Hypothalamus (tissue), 51 donors: ENCODE measurements around the gene COA8.

Source experiments
- DNase-seq, 51 donors: peaks; one replicate each; lab custom pipeline; 2025; lab: John Stamatoyannopoulos, UW

The COA8 gene

DNA sequence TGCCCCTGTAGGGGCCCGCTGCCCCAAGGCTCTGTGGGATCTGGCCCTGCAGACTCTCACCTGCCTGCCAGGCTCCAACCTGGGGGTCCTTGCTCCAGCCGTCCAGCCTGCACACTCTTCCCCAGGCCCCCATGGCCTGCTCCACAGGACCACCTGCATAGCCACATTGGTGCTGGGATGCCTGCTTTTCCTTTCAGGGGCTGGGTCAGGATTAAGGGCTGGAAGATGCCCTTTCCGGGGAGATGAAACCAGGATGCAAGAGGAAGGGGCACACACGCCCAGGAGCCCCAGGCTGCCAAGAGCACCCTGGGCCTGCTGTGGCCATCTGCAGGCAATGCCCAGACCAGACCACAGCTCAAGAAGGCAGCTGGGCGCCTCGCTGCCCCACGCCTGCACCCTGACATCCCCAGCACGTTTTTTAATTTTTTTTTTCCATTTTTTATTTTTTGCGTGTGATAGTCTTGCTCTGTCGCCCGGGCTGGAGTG is 15.3 kb upstream of the COA8 start:
- DNase-seq, result no peak

DNA sequence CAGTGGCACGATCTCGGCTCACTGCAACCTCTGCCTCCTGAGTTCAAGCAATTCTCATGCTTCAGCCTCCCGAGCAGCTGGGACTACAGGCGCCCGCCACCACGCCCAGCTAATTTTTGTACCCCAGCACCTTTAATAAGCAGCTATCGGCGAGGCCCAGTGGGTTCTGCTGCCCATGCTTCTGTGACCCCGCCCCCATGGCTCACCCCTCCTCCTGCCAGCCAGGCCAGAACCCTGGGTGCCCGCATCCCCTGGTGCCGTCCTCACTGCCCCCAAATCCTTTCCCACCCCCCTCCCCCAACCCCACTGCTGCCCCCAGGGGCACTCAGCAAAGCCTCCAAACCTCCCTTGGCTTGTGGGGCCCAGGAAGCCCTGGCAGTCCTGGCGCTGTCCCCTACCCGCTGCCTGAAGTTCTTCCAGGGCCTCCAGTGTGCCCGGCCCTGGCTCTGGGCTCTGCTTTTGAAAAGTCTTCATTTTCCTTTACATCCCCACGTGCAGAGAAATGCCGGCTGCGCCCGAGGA is 14.8 kb upstream of the COA8 start:
- no peak for DNase-seq

DNA sequence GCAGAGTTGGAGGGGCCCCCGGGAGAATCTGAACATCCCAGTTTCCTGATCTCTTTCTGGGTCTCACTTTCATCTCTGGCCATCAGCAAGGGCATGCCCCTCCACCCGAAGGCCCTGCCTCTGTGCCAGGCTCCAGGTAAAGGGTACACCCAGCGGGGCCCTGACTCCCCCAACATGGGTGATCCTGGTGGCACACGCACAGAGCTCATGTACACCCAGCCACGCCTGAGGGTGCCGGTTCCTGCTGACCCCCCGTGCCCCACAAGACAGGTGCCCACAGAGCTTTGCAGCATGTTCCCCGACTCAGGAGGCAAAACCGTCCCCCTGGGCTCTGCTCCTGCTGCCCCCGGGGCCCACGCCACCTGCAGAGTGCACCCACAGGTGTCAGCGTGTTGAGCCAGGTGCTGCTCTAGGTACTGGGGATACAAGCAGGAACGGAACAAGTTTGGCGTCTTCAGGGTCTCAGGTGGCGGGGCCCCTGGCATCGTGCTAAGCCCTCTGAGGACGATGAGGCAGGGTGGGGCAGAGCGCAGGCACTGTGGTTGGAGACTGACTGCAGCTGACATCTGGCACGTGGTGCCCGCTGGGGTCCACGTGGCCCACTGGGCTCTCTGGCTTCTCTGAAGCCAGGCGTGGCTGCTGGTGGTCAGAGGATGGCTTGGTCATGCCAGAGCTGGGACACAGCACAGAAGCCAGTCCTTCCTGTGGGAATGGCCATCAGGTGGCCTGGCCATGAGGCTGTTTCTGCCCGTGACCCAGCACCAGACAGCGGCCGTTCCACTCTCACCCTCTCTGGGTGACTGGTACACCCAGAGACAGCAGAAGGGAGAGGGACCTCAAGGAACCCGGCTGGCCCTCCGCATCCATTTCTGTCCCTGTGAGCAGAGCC is 14.1 kb upstream of the COA8 start:
- peak in 19 of 51 donors; percentile 27 to 82 (median 55) for DNase-seq

DNA sequence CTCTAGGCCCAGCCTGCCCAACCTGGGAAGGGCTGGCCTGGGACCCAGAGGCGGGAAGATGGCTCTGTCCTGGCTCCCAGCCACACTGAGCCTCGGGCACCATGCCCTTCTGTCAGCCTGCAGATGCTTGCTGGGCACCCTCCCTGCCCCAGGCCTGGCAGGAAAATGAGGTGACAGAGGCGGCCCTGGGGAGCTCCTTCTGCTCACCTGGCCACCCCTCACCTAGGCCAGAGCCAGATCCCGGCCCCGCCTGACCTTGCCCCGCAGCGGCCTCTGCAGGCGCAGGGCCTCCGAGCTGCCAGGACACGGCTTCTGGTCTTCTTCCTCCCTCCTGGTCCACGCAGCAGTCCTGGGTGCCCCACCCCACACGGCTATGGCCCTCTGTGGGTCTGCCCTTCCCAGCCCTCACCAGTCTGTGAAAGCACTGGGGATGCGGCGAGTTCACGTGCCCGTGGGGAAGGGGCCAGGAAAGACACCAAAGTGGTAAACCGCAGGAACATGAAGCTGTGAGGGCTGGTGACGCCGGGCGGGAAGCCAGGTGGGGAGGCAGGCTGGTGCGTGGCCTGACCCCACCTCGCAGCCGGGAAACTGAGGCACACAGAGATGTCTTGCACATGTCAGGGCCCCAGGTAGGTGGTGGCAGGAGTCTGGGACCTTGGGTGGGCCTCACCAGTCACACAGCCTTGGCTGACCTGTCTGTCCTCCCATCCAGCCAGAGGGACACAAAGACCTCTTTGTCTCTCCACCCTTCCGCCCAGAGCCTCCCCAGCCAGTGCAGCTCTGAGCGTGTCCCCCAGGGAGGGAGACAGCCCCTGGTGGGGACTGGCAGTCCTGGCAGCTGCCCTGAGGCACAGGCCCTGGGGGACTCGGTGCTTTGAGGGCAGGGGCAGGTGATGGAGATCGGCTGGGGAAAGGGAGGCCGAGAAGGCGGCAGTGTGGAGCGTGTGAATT is 13.1 kb upstream of the COA8 start:
- peak in 42 of 51 donors; percentile 19 to 89 (median 73) for DNase-seq

DNA sequence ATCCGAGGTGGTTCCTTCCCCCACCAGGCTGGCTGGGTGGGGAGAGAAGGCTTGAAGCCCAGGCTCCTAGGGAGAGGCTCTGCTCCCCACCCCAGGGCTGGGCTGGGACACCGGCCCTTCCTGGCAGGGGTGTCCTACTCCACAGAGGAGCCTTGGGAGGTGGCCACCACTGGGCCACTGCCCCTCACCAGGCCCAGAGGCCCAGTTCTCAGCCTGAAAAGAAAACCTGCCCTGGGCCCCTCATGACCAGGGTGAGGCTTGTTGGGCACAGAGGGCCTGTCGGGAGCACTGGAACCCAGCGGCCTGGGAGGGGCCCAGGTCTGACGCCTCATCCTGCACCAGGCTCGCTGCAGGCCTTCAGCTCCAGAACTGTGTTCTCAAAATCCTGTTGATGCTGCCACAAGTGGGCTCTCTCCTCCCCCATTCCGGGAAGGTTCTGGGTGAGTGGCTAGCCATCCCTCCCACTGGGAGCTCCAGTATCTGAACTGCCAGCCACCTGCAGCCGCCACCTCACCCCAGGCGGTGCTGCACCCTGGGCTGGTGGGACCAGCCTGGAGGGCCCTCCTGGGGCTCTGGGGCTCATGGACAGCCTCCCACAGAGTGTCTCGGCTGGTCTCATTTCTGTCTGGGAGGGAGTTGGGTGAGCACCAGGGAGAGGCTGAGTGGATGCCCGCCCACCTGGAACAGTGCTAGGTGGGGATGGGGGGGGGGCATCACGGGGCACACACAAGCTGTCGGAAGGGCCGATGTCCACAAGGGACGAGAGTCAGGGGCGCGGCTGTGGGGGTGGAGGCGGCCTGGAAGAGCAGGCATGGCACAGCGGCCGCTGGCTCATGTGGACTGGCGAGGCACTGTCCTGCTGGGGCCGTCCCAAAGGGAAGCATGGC is 12.1 kb upstream of the COA8 start:
- peak in 1 of 51 donors; percentile 61 for DNase-seq

DNA sequence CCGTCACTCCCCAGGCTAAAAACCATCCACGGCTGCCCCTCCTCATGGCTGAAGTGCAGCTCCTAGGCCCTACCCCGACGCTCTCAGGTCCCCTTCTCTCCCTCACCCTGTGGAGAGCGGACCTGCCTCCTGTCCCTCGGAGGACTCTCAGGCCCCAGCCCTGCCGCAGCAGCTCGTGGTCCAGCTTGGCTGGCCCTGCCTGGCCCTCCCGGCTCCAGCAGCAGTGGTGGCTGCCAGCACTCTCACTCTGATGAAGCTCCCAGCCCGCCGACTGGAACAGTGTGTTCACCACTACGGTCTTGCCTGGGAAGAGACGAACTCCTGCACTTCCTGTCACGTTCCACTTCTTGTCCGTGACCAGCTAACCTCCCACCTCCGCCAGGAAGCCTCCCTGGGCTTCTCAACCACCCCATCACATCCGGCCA is 11.4 kb upstream of the COA8 start:
- DNase-seq, result peak in 16 of 51 donors; percentile 38 to 61 (median 45)

DNA sequence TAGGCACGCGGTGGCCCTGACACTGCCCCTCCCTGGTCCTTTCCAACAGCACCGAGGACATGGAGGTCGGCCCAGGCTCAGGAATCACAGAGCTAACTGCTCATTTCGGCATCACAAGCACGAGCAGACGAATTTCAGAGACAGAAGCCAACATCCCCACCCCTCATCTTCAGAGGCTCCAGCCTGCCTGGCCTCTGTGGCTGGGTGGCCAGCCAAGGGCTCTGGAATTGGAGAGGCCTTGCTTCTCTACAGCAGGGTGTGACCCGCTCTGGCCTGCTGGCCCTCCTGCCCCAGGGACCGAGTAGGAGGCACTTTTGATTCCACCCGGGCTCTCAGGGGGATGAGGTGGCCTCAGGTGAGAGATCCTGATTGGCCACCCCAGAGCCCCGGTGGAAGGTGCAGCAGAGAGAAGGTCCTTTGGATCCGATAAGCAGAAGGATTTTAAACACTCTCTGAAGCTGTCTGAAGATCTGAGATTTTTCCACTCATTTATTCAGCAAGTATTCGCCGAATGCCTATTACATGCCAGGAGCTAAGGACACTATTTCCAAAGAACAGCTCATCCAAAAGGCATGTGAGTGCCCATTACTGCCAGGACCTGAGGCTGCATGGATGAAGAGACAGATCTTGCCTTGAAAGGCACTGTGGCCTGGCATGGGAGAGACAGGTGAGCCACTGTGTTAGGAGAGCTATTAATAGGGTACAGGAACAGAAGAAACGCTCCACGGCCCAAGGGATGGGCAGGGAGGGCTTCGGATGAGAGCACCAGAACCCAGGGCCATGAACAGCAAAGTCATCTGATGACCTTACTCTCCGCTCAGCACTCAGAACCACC is 10.5 kb upstream of the COA8 start:
- no peak for DNase-seq

DNA sequence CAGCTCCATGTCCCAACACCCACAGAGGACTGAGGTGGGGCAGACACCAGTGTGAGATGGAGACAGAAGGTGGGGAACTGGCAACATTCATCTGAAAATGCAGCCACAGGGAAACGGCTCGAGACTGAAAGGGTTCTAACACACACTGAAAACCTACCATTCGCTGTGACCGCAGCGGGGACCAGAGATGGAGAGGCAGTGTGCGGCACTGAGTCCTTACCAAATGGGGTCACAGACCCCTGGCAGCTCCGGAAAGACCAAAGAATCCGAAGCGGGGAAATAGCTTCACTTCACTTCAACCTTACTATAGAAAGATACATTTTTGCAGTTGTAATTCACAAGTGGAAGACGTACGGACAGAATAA is 9.9 kb upstream of the COA8 start:
- DNase-seq, result no peak

DNA sequence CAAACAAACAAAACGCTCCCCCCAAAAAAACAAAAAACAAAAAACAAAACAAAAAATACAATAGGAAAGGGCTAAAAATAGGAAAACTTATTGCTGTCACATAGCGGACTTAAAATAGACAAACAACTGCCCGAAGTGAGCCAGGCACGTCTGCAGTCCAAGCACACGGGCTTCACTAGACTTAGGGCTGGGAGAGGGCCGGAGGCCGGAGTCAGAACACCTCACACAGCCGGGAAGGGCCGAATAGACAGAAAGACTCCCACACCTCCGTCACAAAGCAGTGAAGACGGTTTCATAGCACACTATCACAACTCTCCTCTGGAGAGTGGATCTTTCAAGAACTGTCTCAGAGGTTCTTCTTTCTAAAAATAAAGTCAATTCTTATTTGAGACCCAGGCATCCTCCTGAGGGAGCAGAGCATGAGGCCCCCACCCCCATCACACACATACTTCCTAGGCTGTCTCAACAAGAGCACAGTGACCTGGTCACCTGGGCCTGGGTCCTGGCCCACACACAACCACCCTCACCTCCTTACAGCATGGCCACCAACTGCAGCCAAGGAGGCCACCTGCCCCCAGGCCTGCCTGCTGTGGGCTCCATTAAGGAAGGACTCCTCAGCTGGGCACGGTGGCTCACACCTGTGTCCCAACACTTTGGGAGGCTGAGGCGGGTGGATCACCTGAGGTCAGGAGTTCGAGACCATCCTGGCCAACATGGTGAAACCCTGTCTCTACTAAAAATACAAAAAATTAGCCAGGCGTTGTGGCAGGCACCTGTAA is 7.0 kb upstream of the COA8 start:
- DNase-seq, result no peak

DNA sequence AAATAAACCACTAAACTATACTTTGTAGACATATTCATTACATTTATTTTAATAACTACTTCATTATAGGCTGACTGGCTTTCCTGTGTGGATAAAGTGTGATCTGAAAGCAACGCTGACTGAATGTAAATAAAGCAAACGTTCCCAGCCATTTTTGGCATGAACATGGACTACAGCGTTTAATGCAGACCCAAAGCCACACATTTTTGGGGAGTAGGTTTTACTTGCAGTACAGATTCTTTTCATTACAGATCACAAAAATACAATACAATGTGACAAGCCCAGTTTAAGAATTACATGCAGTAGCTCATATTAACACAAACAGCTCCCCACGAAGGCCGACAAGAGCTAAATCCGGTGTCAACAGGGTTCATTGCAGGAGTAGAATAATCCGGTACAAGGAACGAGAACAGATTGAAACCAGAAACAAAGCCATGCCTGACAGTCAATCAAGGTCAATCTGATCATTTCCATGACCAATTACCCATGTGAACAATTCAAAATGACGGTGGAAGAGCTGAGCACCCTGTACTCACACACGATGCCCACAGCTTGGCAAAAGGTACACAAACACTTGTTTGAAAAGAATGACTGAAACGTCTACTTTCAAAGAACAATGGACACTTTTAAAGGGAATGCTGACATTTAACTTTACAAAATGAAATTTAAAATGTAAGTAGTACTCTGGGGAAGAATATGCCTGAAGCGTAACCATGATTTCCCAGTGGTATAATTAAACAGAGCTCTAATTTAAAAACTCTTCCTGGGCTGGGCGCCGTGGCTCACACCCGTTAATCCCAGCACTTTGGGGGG is 5.6 kb upstream of the COA8 start:
- DNase-seq, result peak in 1 of 51 donors; percentile 10

DNA sequence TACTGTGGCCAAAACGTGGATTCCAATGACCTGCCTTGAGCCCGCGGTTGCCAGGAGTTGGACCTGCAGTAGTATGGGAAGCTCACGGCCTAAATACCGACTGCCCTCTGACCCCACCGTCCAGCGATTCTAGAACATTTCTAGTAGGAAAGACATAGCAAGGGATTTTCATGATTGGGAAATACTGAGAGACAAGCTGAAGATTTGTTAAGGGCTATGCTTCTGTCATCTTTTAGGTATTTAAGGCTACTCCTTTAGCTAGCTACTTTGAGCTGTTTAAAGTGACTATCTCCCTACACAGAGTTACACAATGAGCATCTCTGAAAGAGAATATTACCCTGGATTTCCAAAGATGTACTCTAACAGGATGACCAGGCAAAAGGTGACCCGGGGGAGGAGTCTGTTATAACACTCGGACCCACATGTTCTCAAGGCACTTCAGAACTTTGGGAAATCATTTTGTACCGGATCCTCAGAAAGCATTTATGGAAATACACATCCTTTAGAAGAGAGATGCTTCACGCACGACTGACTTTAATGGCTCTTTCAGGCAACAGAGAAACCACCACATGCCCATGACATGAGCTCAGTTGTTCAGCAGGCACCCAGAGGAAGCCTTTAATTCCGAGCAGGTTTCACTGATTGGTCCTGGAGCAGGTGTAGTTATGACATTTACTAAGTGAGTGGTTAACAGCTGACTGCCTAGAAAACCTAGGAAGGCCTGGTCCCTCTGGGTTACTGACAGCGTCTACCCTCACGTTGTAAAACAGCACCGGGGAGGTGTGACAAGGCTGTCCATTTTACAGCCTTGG is 4.5 kb upstream of the COA8 start:
- no peak for DNase-seq

DNA sequence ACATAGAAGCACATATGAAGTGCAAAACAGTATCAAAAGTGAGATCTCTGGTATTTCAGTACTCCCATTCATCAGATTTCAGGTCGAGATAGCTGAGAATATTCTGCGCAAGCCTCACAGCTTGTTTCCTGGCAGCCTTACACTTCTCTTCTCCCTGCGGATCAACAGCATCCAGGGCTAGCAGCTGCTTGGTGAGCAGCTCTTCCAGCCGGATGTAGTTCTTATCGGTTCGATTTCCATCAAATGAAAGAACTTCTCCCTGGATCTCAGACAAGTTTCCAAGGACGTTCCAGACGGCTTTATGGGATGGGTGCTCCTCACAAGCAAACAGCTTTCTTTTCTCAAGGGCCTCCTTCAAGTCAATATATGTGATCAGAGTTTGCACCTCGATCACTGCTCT is 3.0 kb upstream of the COA8 start:
- no peak for DNase-seq

DNA sequence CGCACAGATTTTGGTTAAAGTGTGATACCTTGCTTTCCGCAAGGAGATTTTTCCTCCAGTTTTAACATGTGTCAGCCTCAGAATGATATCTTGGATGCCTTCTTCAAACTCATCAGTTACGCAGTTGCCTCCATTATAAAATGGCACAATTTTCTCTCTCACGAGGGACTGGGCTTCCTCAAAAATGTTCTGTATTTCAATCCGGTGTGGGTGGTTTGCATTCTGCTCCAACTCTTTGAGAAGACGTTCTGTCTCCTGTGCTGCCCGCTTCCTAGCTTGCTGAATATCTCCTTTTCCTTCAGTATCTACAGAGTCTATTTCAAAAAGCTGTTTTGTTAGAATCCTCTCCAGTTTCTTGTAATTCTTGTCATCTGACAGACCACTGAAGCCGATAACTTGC is 2.1 kb upstream of the COA8 start:
- no peak for DNase-seq

DNA sequence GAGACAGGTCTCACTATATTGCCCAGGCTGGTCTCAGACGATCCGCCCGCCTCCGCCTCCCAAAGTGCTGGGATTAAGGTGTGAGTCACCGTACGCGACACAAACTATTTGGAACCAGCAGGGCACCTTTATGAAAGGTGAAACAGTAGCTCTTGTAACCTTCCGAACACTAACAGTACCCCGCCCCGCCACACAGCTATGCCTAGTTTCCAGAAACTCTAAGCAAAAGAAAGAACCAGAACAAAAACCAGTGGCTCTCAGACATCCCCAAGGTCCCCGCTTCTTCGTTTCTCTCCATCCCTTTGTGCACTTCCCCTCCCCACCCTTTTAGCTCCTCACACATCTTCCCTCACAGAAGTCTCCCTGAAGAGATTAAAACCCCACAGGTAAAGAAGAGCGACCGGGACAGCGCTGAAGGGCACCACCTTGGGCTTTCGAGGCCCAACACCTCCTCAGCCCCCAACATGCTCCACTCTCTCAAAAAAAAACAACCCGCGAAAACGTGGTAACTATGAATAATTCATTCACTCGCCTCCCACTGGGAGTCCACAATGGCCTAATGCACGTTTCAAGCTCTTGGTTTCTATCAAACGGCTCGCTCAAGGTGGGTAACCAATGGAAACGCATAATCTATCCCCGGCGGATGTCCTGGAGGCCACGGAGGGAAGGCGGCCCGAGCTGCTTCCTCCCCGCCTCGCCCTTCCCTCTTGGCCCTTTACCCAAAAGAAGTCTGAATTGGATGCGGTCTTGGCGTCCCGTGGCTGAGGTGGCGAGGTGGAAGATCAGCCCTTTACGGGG is 1.2 kb upstream of the COA8 start:
- no peak for DNase-seq

DNA sequence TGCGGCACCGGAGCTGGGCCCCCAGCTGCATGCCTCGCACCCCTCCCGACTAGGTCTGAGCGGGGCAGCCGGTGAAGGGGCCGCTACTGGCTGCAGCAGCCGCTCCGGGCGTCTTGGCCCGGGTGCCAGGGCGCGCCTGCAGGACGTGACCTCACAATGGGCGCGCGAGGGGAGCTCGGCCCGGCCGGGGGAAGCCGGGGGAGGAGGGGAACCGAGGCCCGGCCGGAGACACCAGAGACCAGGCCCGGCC is 656 bp upstream of the COA8 start:
- DNase-seq, result peak in 1 of 51 donors; percentile 59

DNA sequence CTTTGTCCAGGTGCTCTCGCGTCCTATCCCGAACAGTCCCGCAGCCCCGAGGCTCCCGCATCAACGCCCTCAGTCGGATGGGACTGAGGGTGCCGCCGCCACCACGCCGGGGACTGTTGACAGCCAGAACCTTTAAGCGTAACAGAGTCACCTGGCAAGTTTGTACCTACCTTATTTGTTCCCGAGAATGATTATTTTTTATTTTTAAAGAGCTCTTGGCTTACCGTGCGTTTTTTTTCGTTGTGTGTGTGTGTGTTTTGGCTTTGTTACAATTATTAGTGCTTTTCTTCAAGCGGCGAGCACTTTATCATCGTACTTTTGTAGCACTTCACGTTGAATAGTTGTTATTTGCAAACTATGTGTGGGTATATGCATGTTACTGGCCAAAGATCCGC is 463 bp downstream of the COA8 start:
- no peak for DNase-seq
